ENCODE results near the gene CNDP2. TPM values are rescaled to one million over a fixed set of nuclear protein-coding genes. Genes with fewer than 3 reads are reported as not detected.

CNDP2 gene
- total RNA-seq, 1 donor from 2014 or later, result 71.0 TPM

DNA sequence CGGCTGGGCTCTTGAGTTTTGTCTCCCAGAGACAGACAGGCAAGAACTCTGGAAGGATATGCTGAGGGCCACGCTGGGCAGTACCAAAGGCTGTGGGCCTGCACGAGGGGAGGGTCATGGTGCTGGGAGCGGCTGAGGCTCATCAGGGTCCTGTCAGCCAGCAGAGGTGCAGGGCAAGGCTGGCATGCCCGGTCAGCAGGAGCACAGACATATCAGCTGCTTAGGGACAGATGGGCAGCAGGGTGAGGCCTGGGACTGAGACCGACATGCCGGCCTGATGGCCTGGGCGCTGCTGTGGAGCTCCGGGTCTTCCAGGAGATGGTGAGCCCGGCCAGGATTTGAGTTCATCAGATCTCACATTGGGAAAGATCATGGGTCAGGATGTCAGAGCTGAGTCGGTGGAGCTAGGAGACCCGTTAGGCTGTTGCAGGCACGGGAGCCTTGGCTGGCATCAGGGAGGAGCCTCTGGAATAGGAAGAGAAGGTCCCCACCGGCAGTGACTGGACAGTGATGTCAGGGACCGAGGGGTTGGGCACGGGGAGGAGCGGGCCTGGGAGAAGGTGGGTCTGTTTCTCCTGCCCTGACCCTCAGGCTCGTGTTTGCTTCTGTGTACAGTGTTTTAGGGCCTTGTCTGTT lies 18.8 kb downstream of the CNDP2 start:
- H3K36me3 ChIP-seq, result peaks cover 97% of the 10 kb centered on the region
- no peak overlapping the region for H3K4me3 ChIP-seq
- H3K4me1 ChIP-seq, result no peaks in the 10 kb centered on the region
- H3K9me3 ChIP-seq (replicated peaks), result no peaks in the 10 kb centered on the region
- H3K27ac ChIP-seq (replicated peaks), result no peak overlapping the region
- H3K27me3 ChIP-seq (ENCODE audit: low read depth), result no peaks in the 10 kb centered on the region
- intact Hi-C loops (cut with micrococcal nuclease), result no loop called here
- no peak for DNase-seq
- TF ChIP-seq, protein P1, sequence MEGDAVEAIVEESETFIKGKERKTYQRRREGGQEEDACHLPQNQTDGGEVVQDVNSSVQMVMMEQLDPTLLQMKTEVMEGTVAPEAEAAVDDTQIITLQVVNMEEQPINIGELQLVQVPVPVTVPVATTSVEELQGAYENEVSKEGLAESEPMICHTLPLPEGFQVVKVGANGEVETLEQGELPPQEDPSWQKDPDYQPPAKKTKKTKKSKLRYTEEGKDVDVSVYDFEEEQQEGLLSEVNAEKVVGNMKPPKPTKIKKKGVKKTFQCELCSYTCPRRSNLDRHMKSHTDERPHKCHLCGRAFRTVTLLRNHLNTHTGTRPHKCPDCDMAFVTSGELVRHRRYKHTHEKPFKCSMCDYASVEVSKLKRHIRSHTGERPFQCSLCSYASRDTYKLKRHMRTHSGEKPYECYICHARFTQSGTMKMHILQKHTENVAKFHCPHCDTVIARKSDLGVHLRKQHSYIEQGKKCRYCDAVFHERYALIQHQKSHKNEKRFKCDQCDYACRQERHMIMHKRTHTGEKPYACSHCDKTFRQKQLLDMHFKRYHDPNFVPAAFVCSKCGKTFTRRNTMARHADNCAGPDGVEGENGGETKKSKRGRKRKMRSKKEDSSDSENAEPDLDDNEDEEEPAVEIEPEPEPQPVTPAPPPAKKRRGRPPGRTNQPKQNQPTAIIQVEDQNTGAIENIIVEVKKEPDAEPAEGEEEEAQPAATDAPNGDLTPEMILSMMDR (IDR thresholded peaks at IDR 0.05; ENCODE audit: borderline replicate concordance), result no peak

DNA sequence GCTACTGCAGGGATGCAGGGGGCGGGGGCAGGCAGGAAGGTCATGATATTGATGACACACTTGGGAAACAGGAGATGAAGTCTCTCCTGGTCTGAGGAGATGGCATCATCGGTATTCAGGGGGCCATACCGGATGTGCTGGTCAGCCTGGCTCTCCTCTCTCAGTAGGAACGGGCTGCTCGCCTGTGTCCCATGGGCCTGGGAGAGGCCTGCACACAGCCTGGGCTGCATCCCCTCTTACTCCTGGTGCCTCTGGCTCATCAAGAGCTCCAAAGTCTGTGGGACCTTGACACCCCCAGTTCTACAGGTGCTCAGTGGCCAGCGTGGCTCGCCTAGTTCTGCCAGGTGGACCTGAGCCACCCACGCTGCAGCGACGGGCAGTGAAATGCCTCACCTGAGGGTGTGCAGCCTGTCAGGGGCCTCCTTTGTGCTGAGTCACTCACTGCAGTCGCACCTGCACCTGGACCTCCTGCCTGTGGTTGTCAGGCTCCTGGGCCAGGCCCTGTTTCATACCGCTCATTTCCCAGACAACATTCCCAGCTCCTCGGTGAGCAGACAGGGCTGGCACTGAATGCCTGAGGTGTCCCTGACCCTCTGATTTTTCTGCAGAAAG lies 19.6 kb downstream of the CNDP2 start:
- DNase-seq, result no peak

DNA sequence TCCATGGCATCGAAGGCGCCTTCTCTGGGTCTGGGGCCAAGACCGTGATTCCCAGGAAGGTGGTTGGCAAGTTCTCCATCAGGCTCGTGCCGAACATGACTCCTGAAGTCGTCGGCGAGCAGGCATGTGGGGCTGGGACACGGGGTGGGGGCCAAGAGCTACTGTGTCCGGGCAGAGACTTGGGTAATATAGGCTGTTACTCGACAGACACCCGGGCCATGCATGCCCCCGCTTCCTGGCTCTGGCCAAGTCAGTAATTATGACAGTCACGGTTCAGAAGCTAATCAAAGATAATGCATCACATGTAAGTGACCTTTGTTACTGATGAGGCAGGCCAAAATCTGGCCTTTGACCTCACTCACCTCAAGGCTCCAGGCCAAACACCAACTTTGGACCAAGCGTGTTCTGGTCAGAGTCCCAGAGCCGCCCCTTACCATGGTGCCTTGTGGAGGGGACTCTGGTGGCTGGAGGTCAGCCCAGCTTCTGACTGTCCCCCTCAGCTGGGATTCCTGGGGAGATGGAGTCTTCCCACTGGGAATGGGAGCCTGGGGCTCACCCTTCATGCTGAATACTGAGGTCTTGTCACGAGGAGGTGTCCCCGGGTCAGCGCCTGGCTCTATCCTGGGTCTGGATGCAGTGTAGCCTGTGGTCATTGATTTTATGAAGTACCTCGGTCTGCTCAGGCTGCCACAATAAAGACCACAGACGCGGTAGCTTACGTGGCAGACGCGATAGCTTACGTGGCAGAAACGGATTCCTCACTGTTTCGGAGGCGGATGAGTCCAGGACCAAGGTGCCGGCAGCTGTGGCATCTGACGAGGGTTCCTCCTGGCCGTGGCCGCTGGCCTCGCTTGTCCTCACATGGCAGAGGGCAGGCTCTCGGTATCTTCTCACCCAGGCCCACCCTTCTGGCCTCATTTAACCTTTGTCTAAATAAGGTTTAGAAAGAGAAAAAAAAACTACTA lies 20.4 kb downstream of the CNDP2 start:
- Histone ChIP-seq H3K27me3 (ENCODE audit: low read depth) (no peaks in the 10 kb centered on the region), H3K4me3 (no peak overlapping the region), H3K27ac (replicated peaks) (no peak overlapping the region), H3K36me3 (peaks cover 97% of the 10 kb centered on the region), H3K4me1 (no peaks in the 10 kb centered on the region), H3K9me3 (replicated peaks) (no peaks in the 10 kb centered on the region)
- intact Hi-C loops (cut with micrococcal nuclease), result no loop called here
- no peak for DNase-seq
- TF ChIP-seq, protein P1 (IDR thresholded peaks at IDR 0.05; ENCODE audit: borderline replicate concordance), result no peak

More for the DNA sequence above, 19.6 kb downstream of the CNDP2 start:
- TF ChIP-seq, protein P1 (IDR thresholded peaks at IDR 0.05; ENCODE audit: borderline replicate concordance), result no peak
- peaks cover 97% of the 10 kb centered on the region for H3K36me3 ChIP-seq
- no peak overlapping the region for H3K4me3 ChIP-seq
- intact Hi-C loops (cut with micrococcal nuclease), result no loop called here
- H3K4me1 ChIP-seq, result no peaks in the 10 kb centered on the region
- no peaks in the 10 kb centered on the region for H3K27me3 ChIP-seq (ENCODE audit: low read depth)
- no peaks in the 10 kb centered on the region for H3K9me3 ChIP-seq (replicated peaks)
- no peak overlapping the region for H3K27ac ChIP-seq (replicated peaks)

DNA sequence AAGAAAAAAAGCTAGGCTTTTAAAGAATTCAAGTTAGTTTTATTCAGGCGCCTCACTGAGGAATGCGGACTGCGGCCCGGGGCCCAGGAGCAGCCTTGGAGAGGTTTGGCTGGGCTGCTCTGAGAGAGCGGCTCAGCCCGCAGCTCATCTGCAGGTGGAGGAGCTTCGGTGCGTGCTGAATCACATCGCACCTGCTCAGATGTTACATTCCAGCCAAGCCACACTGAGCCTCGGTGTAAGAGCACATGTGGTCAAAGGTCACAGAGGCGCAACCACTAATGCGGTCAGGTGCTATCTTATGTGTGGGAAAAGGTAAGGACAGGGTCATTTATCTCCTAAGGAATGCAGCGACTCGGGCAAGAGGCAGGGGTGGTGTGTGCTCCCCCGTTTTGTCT lies 21.1 kb downstream of the CNDP2 start:
- Histone ChIP-seq H3K4me3 (no peak overlapping the region), H3K9me3 (replicated peaks) (no peaks in the 10 kb centered on the region), H3K36me3 (peaks cover 95% of the 10 kb centered on the region), H3K4me1 (no peaks in the 10 kb centered on the region), H3K27me3 (ENCODE audit: low read depth) (no peaks in the 10 kb centered on the region), H3K27ac (replicated peaks) (no peak overlapping the region)
- TF ChIP-seq, protein P1 (IDR thresholded peaks at IDR 0.05; ENCODE audit: borderline replicate concordance), result no peak
- DNase-seq, result no peak
- intact Hi-C loops (cut with micrococcal nuclease), result no loop called here

DNA sequence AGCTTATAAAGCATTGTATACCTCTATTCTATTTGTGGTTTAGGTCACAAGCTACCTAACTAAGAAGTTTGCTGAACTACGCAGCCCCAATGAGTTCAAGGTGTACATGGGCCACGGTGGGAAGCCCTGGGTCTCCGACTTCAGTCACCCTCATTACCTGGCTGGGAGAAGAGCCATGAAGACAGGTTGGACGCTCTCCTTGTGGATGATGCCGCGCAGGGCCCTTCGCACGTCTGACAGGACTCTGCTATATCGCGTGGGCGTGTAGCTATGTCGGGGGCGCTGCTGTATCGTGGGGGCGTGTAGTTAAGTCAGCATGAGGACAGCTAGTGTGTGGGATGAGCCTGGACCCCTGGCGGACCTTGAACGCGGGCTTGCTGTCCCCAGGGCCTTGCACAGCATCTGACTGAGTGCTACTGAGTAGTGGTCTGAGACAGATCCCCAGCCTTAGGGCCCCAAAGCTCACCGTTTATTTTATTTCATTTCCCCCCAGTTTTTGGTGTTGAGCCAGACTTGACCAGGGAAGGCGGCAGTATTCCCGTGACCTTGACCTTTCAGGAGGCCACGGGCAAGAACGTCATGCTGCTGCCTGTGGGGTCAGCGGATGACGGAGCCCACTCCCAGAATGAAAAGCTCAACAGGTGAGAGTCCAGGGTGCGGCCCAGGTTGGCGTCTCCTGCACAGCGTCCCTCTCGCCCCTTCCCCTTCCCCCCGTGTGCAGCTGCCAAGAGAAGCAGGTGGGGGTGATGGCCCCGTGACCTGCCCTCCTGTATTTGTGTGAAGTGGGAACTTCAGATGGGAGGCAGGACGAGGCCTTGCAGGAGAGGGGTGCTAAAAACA lies 22.5 kb downstream of the CNDP2 start:
- Histone ChIP-seq H3K4me3 (no peak overlapping the region), H3K4me1 (peaks cover 4% of the 10 kb centered on the region), H3K27ac (replicated peaks) (no peak overlapping the region), H3K9me3 (replicated peaks) (no peaks in the 10 kb centered on the region), H3K27me3 (ENCODE audit: low read depth) (no peaks in the 10 kb centered on the region), H3K36me3 (peaks cover 80% of the 10 kb centered on the region)
- intact Hi-C loops (cut with micrococcal nuclease), result no loop called here
- DNase-seq, result no peak
- TF ChIP-seq, protein P1 (IDR thresholded peaks at IDR 0.05; ENCODE audit: borderline replicate concordance), result no peak
